HEK293 (cell line): ENCODE data around the gene SORL1-AS1.

ENCODE experiments used
- CTCF ChIA-PET: fragments of 350-600 bp; formaldehyde crosslinking; extraction: SDS; loops from one replicate; lab custom pipeline; 2021; ENCODE audit warnings: antibody characterized with exemption; lab: Yijun Ruan, JAX
- POLR2A ChIA-PET: fragments of 300-600 bp; formaldehyde crosslinking; extraction: SDS; loops from one replicate; lab custom pipeline; 2020; ENCODE audit warnings: antibody characterized with exemption, inconsistent platforms; lab: Yijun Ruan, JAX
- H3K27ac ChIP-seq: fragments of 200-500 bp; sonication (Bioruptor generic); 2 replicates; pipeline ENCODE4 v1.5.1; 2014; ENCODE audit warnings: low read depth, low read length, control low read depth, inconsistent platforms; ENCODE audit errors: extremely low read depth
- H3K36me3 ChIP-seq, 2 experiments: fragments of 200-500 bp in 1 of 2; sonication (Bioruptor generic) in 1 of 2; 1 replicate in 1 of 2; 2 replicates in 1 of 2; pipeline ENCODE4 v1.5.1; 2014 to 2017; ENCODE audit warnings: inconsistent platforms in 2 of 2, low read length in 2 of 2; ENCODE audit not compliant: control insufficient read depth in 2 of 2, insufficient read depth in 1 of 2
- H3K4me1 ChIP-seq: fragments of 200-500 bp; sonication (Bioruptor generic); 2 replicates; pipeline ENCODE4 v1.5.1; 2014; ENCODE audit warnings: mild to moderate bottlenecking, low read length, inconsistent platforms; ENCODE audit not compliant: control insufficient read depth, insufficient read depth
- H3K4me3 ChIP-seq: 2 replicates; pipeline ENCODE4 v1.5.1; 2011; ENCODE audit warnings: low read depth, mild to moderate bottlenecking, control low read depth, low read length, moderate library complexity
- H3K9me3 ChIP-seq: fragments of 200-500 bp; sonication (Bioruptor generic); 2 replicates; pipeline ENCODE4 v1.5.1; 2014; ENCODE audit warnings: low read depth, low read length, inconsistent platforms; ENCODE audit not compliant: control insufficient read depth, insufficient read depth
- SCRT2 ChIP-seq: fragments of 450-650 bp; formaldehyde crosslinking; IDR thresholded peaks from 2 replicates; pipeline ENCODE4 v1.5.1; 2016; ENCODE audit warnings: missing biosample characterization, missing genetic modification characterization
- TCF7L2 ChIP-seq: IDR thresholded peaks from 2 replicates; pipeline ENCODE4 v1.6.1; 2011; ENCODE audit warnings: low read depth, mild to moderate bottlenecking, inconsistent platforms, low read length, moderate library complexity, borderline replicate concordance
- ZNF18 ChIP-seq: fragments of 450-650 bp; formaldehyde crosslinking; IDR thresholded peaks from 2 replicates; pipeline ENCODE4 v1.5.1; 2016; ENCODE audit warnings: missing biosample characterization, missing genetic modification characterization
- ZNF23 ChIP-seq: fragments of 450-650 bp; formaldehyde crosslinking; IDR thresholded peaks from 2 replicates; pipeline ENCODE4 v1.5.1; 2016; ENCODE audit warnings: missing biosample characterization, missing genetic modification characterization, borderline replicate concordance
- ZNF274 ChIP-seq, 2 experiments: fragments of 200-500 bp in 1 of 2; fragments of 450-650 bp in 1 of 2; sonication (Bioruptor generic) in 1 of 2; formaldehyde crosslinking in 1 of 2; IDR thresholded peaks; 2 replicates each; pipeline versions ENCODE4 v1.5.1 to v1.6.1; 2014 to 2016; ENCODE audit warnings: borderline replicate concordance in 1 of 2, inconsistent platforms in 1 of 2, low read length in 1 of 2, missing biosample characterization in 1 of 2, missing genetic modification characterization in 1 of 2
- ZNF621 ChIP-seq: fragments of 450-650 bp; formaldehyde crosslinking; IDR thresholded peaks from 2 replicates; pipeline ENCODE4 v1.5.1; 2017; ENCODE audit warnings: missing biosample characterization, missing genetic modification characterization
- ZNF623 ChIP-seq: fragments of 450-650 bp; formaldehyde crosslinking; IDR thresholded peaks from 2 replicates; pipeline ENCODE4 v1.5.1; 2016; ENCODE audit warnings: missing biosample characterization, missing genetic modification characterization
- ZNF645 ChIP-seq: fragments of 450-650 bp; formaldehyde crosslinking; IDR thresholded peaks from 2 replicates; pipeline ENCODE4; 2016; ENCODE audit warnings: missing biosample characterization, missing genetic modification characterization
- ZNF670 ChIP-seq: fragments of 450-650 bp; formaldehyde crosslinking; IDR thresholded peaks from 2 replicates; pipeline ENCODE4 v1.5.1; 2016; ENCODE audit warnings: missing biosample characterization, missing genetic modification characterization, low read depth
- ZNF707 ChIP-seq: fragments of 450-650 bp; formaldehyde crosslinking; IDR thresholded peaks from 2 replicates; pipeline ENCODE4 v1.5.1; 2016; ENCODE audit warnings: missing biosample characterization, missing genetic modification characterization
- ZNF776 ChIP-seq: fragments of 450-650 bp; formaldehyde crosslinking; IDR thresholded peaks from 2 replicates; pipeline ENCODE4 v1.5.0; 2017; ENCODE audit warnings: missing biosample characterization, missing genetic modification characterization, borderline replicate concordance
- ZXDB ChIP-seq: fragments of 450-650 bp; formaldehyde crosslinking; IDR thresholded peaks from 2 replicates; pipeline ENCODE4 v1.5.1; 2016; ENCODE audit warnings: missing biosample characterization, missing genetic modification characterization
- TF ChIP-seq, protein P1 (sequence below): fragments of 450-650 bp; formaldehyde crosslinking; IDR thresholded peaks from 2 replicates; pipeline ENCODE4 v1.5.1; 2016; ENCODE audit warnings: missing biosample characterization, missing genetic modification characterization
- TF ChIP-seq, protein P2 (sequence below): fragments of 450-650 bp; formaldehyde crosslinking; IDR thresholded peaks from 2 replicates; pipeline ENCODE4 v1.5.1; 2017; ENCODE audit warnings: missing biosample characterization, missing genetic modification characterization
- TF ChIP-seq, protein P3 (sequence below): fragments of 450-650 bp; formaldehyde crosslinking; IDR thresholded peaks from 2 replicates; pipeline ENCODE4 v1.5.1; 2016; ENCODE audit warnings: missing biosample characterization, missing genetic modification characterization

SORL1-AS1 gene

GRCh38 chr11:121494355-121495099, 41.8 kb upstream of the SORL1-AS1 start:
- ChIA-PET POLR2A (no interaction called here), CTCF (interaction anchor here (0.6 kb wide), 1 partner anchor 88 kb away, joined by 3 read pairs; no protein-coding TSS in a partner anchor)
- Histone ChIP-seq H3K4me1 (no peaks in the 10 kb centered on the region), H3K4me3 (no peak overlapping the region), H3K27ac (no peak overlapping the region), H3K9me3 (no peaks in the 10 kb centered on the region), H3K36me3 (peaks cover 0 to 18% of the 10 kb centered on the region in 2 experiments; a peak in 1 of 3 replicates)
- TF ChIP-seq ZNF18: no peak

GRCh38 chr11:121489823-121490222, 37.1 kb upstream of the SORL1-AS1 start:
- POLR2A ChIA-PET: no interaction called here
- CTCF ChIA-PET: interaction anchor here (0.6 kb wide), 1 partner anchor 22 kb away, joined by 3 read pairs; no protein-coding TSS in a partner anchor
- peaks cover 0 to 3% of the 10 kb centered on the region in 2 experiments; a peak in 1 of 3 replicates for H3K36me3 ChIP-seq
- TF ChIP-seq TCF7L2 (no peak), ZNF623 (tag by site-specific recombination) (no peak), ZNF707 (tag by site-specific recombination) (no peak), ZNF670 (tag by site-specific recombination) (no peak), ZNF621 (no peak), SCRT2 (no peak), ZNF274 (IDR thresholded peaks at IDR 0.05; ENCODE audit: low read length) (no peak), ZNF274 (tag by site-specific recombination; IDR thresholded peaks at IDR 0.05; ENCODE audit: borderline replicate concordance) (no peak), ZNF645 (tag by site-specific recombination) (no peak), ZXDB (tag by site-specific recombination) (no peak), ZNF776 (tag by site-specific recombination) (no peak), ZNF23 (tag by site-specific recombination) (no peak)
- TF ChIP-seq, protein P1, sequence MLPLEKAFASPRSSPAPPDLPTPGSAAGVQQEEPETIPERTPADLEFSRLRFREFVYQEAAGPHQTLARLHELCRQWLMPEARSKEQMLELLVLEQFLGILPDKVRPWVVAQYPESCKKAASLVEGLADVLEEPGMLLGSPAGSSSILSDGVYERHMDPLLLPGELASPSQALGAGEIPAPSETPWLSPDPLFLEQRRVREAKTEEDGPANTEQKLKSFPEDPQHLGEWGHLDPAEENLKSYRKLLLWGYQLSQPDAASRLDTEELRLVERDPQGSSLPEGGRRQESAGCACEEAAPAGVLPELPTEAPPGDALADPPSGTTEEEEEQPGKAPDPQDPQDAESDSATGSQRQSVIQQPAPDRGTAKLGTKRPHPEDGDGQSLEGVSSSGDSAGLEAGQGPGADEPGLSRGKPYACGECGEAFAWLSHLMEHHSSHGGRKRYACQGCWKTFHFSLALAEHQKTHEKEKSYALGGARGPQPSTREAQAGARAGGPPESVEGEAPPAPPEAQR (tag by site-specific recombination): no peak
- TF ChIP-seq, protein P2, sequence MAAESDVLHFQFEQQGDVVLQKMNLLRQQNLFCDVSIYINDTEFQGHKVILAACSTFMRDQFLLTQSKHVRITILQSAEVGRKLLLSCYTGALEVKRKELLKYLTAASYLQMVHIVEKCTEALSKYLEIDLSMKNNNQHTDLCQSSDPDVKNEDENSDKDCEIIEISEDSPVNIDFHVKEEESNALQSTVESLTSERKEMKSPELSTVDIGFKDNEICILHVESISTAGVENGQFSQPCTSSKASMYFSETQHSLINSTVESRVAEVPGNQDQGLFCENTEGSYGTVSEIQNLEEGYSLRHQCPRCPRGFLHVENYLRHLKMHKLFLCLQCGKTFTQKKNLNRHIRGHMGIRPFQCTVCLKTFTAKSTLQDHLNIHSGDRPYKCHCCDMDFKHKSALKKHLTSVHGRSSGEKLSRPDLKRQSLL (tag by site-specific recombination): no peak
- TF ChIP-seq, protein P3, sequence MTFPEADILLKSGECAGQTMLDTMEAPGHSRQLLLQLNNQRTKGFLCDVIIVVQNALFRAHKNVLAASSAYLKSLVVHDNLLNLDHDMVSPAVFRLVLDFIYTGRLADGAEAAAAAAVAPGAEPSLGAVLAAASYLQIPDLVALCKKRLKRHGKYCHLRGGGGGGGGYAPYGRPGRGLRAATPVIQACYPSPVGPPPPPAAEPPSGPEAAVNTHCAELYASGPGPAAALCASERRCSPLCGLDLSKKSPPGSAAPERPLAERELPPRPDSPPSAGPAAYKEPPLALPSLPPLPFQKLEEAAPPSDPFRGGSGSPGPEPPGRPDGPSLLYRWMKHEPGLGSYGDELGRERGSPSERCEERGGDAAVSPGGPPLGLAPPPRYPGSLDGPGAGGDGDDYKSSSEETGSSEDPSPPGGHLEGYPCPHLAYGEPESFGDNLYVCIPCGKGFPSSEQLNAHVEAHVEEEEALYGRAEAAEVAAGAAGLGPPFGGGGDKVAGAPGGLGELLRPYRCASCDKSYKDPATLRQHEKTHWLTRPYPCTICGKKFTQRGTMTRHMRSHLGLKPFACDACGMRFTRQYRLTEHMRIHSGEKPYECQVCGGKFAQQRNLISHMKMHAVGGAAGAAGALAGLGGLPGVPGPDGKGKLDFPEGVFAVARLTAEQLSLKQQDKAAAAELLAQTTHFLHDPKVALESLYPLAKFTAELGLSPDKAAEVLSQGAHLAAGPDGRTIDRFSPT (tag by site-specific recombination): no peak
- TF ChIP-seq, all 188 proteins: peak for 0
- H3K27ac ChIP-seq: no peak overlapping the region
- no peak overlapping the region for H3K4me3 ChIP-seq
- H3K9me3 ChIP-seq: no peaks in the 10 kb centered on the region
- no peaks in the 10 kb centered on the region for H3K4me1 ChIP-seq
